Measurements from ENCODE around the gene RANGRF. TPM values are rescaled to one million over a fixed set of nuclear protein-coding genes. Genes with fewer than 3 reads are reported as not detected.
"Not testable (repeated sequence)": the region's sequence is repeated elsewhere in the genome, so short reads cannot be mapped to it uniquely, and the experiment has no call there.

The RANGRF gene, protein sequence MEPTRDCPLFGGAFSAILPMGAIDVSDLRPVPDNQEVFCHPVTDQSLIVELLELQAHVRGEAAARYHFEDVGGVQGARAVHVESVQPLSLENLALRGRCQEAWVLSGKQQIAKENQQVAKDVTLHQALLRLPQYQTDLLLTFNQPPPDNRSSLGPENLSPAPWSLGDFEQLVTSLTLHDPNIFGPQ
- polyA plus RNA-seq (ENCODE audit: low read depth in 6 of 6) = 100 to 1,000 TPM in 1 of 6 donors, 10 to 100 TPM in 5; 65.8 to 110 (median 79.7) TPM

GRCh38 chr17:8288336-8289102, at the start of gene RANGRF:
Gene RANGRF (plus strand): TSS chr17:8288670. CDS start chr17:8288789, 119 bp downstream.
- Mint-ChIP-seq H3K27ac (peak within 1 kb of the TSS; percentile 95 to 99 (median 98)), H3K9me3 (no peaks in the 10 kb centered on the region), H3K27me3 (no peaks in the 10 kb centered on the region), H3K4me3 (peak within 1 kb of the TSS; percentile 95 to 98 (median 97)), H3K36me3 (no peaks in the 10 kb centered on the region), H3K4me1 (peaks cover 41 to 62% (median 60%) of the 10 kb centered on the region in 3 donors)
- ATAC-seq (ENCODE audit: low read depth in 2 of 2) (peak; percentile 86 to 87), DNase-seq (peak; percentile 79)

DNA sequence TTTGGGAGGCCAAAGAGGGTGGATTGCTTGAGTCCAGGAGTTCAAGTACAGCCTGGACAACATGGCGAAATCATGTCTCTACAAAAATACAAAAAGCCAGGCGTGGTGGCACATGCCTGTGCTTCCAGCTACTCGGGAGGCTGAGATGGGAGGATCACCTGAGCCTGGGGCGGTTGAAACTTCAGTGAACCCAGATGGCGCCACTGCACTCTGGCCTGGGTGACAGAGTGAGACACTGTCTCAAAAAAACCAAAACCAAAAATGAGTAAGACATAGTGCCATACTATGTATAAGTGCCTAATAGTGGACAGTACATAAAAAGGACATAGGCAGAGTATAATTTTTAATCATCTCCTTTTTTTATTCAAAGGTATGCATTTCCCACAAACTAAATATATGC, 44.6 kb upstream of the RANGRF start:
- Mint-ChIP-seq H3K27me3 (no peaks in the 10 kb centered on the region), H3K4me1 (peaks cover 37 to 56% (median 52%) of the 10 kb centered on the region in 3 donors), H3K9me3 (peaks cover 0 to 1% (median 0%) of the 10 kb centered on the region in 7 donors), H3K36me3 (peaks cover 9 to 20% of the 10 kb centered on the region in 2 donors), H3K27ac (peak overlapping the region in 4 of 6 donors; percentile 76 to 99 (median 91)), H3K4me3 (peak overlapping the region in 5 of 8 donors; percentile 30 to 67 (median 56))
- no peak for ATAC-seq (ENCODE audit: low read depth in 2 of 2)
- DNase-seq = no peak

DNA sequence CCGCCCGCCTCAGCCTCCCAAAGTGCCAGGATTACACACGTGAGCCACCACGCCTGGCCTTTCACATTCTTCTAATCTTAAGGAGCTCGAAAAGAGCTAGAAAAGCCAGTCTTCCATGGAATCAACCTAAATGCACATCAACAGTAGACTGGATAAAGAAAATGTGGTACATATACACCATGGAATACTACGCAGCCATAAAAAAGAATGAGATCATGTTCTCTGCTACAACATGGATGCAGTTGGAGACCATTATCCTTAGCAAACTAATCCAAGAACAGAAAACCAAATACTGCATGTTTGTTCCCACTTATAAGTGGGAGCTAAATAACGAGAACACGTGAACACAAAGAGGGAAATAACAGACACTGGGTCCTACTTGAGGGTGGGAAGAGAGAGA, 43.7 kb upstream of the RANGRF start:
- H3K27ac Mint-ChIP-seq = peak overlapping the region in 5 of 6 donors; percentile 59 to 100 (median 83)
- H3K9me3 Mint-ChIP-seq = peaks cover 0 to 1% (median 0%) of the 10 kb centered on the region in 7 donors
- peaks cover 43 to 62% (median 61%) of the 10 kb centered on the region in 3 donors for H3K4me1 Mint-ChIP-seq
- DNase-seq = no peak
- H3K36me3 Mint-ChIP-seq = peaks cover 9 to 20% of the 10 kb centered on the region in 2 donors
- peak overlapping the region in 3 of 8 donors; percentile 98 to 100 (median 99) for H3K4me3 Mint-ChIP-seq
- H3K27me3 Mint-ChIP-seq = no peaks in the 10 kb centered on the region
- no peak for ATAC-seq (ENCODE audit: low read depth in 2 of 2)

GRCh38 chr17:8248751-8249607, 39.5 kb upstream of the RANGRF start, which contains the start of gene PFAS:
Gene PFAS (plus strand): TSS chr17:8249289. CDS start chr17:8253938, 4,649 bp downstream.
- Mint-ChIP-seq H3K9me3 (peaks cover 0 to 1% (median 0%) of the 10 kb centered on the region in 7 donors), H3K4me3 (peak within 1 kb of the TSS; percentile 98 to 100 (median 100)), H3K4me1 (peaks cover 46 to 60% (median 54%) of the 10 kb centered on the region in 3 donors), H3K27me3 (no peaks in the 10 kb centered on the region), H3K36me3 (peaks cover 8 to 9% of the 10 kb centered on the region in 2 donors), H3K27ac (peak within 1 kb of the TSS; percentile 99 to 100 (median 100))
- ATAC-seq (ENCODE audit: low read depth in 2 of 2) (peak; percentile 40 to 56), DNase-seq (peak; percentile 98)

DNA sequence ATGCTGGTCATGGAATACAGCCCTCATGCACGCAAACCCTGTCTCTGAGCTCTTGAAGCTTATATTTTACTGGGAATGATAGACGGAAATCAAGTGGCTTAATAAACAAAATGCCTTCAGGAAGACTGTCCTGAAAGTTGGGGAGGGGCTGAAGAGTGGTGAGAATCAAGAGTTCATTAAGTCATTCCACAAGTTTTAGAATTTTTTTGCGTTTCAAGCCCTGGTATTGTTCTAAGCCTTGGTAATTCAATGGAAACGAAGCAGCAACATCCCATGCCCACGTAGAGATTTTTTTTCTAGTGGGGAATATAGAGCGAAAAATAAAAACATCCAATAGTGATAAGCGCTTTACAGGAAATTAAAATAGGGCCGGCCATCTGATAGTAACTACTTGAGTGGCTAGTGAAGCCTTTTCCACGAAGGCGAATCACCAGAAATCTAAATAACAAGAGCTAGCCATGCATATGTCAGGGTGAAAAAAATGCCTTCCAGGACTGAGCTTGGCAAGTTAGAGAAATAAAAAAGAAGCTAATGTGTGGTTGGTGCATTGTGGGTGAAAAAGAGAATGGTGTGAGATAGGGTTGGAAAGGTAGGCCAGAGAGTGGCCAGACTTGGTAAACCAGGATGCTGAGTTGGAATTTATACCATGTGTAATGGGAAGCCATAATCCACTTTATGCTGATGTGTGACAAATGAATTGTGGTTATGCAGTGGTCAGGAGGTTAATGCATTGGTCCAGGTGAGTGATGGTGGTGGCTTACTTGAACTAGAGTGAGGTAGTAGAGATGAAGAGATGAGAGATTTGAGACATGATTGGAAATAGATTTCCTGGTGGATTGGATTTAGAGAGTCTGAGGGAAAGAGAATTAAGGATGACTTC, 38.6 kb upstream of the RANGRF start:
- Mint-ChIP-seq H3K9me3 (peaks cover 0 to 1% (median 0%) of the 10 kb centered on the region in 7 donors), H3K4me1 (peaks cover 40 to 52% (median 45%) of the 10 kb centered on the region in 3 donors), H3K27me3 (no peaks in the 10 kb centered on the region), H3K4me3 (peak overlapping the region; percentile 98 to 100 (median 100)), H3K36me3 (peaks cover 7 to 8% of the 10 kb centered on the region in 2 donors), H3K27ac (peak overlapping the region; percentile 99 to 100 (median 100))
- DNase-seq (no peak), ATAC-seq (ENCODE audit: low read depth in 2 of 2) (no peak)

DNA sequence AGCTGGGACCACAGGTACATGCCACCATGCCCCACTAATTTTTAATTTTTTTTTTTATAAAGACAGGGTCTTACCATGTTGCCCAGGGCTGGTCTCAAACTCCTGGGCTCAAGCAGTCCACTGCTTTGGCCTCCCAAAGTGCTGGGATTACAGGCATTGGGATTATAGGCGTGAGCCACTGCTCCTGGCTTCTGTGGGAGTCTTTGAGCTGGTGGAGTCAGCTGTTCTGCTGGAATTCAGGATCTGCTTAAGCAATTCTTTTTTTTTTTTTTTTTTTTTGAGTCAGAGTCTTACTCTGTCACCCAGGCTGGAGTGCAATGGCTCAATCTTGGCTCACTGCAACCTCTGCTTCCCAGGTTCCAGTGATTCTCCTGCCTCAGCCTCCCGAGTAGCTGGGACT, 37.1 kb upstream of the RANGRF start:
- H3K4me3 Mint-ChIP-seq; H3K27ac Mint-ChIP-seq; ATAC-seq (ENCODE audit: low read depth in 2 of 2); H3K36me3 Mint-ChIP-seq; H3K27me3 Mint-ChIP-seq; H3K9me3 Mint-ChIP-seq; DNase-seq: not testable (repeated sequence)
- H3K4me1 Mint-ChIP-seq = peaks cover 30 to 37% (median 31%) of the 10 kb centered on the region in 3 donors

DNA sequence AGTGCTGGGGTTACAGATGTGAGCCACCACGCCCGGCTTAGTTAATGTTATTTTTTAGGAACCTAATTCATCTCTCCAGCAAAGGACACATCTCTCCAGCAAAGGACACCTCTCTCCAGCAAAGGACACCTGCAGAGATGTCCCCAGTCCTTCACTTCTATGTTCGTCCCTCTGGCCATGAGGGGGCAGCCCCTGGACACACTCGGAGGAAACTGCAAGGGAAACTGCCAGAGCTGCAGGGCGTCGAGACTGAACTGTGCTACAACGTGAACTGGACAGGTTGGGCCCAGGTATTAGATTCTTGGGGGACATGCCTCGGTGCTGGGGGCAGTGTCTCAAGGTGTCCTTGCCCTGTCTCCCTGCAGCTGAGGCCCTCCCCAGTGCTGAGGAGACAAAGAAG, 34.7 kb upstream of the RANGRF start:
- H3K36me3 Mint-ChIP-seq = peaks cover 0 to 10% of the 10 kb centered on the region in 2 donors

DNA sequence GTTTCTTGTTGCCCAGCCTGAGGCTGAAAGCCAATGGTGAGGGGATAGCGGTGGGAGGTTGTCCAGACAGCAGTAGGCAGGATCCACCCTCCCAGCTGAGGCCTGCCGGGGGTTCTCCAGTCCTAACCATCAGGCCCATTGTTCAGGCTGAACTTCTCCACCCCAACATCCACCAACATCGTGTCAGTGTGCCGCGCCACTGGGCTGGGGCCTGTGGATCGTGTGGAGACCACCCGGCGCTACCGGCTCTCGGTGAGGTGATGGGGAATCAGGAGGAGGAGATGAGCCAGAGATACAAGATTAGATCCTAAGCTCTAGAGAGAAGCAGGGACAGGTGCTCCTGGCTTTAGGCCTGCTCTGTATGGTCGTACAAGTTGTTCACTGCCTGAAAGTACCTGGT, 33.6 kb upstream of the RANGRF start:
- Mint-ChIP-seq H3K27me3 (no peaks in the 10 kb centered on the region), H3K27ac (no peak overlapping the region), H3K4me1 (peaks cover 8 to 9% (median 8%) of the 10 kb centered on the region in 3 donors), H3K36me3 (peaks cover 0 to 10% of the 10 kb centered on the region in 2 donors), H3K9me3 (no peaks in the 10 kb centered on the region), H3K4me3 (no peak overlapping the region)
- ATAC-seq (ENCODE audit: low read depth in 2 of 2) (no peak), DNase-seq (no peak)

More for the DNA sequence above, 34.7 kb upstream of the RANGRF start:
- Mint-ChIP-seq H3K27me3 (no peaks in the 10 kb centered on the region), H3K4me3 (no peak overlapping the region), H3K9me3 (no peaks in the 10 kb centered on the region), H3K4me1 (peaks cover 16 to 19% (median 18%) of the 10 kb centered on the region in 3 donors), H3K27ac (peak overlapping the region in 1 of 6 donors; percentile 11)
- no peak for DNase-seq
- ATAC-seq (ENCODE audit: low read depth in 2 of 2) = no peak

- Mint-ChIP-seq H3K4me1 (peaks cover 2% of the 10 kb centered on the region in 3 donors), H3K27me3 (no peaks in the 10 kb centered on the region), H3K27ac (no peak overlapping the region), H3K4me3 (peak overlapping the region in 1 of 8 donors; percentile 24), H3K36me3 (peaks cover 0 to 10% of the 10 kb centered on the region in 2 donors), H3K9me3 (no peaks in the 10 kb centered on the region)
- DNase-seq (no peak), ATAC-seq (ENCODE audit: low read depth in 2 of 2) (no peak)
These were observed 33.0 kb upstream of the RANGRF start for GRCh38 chr17:8255499-8255898.

GRCh38 chr17:8256291-8256690, 32.2 kb upstream of the RANGRF start:
- Mint-ChIP-seq H3K27ac (peak overlapping the region in 1 of 6 donors; percentile 49), H3K36me3 (peaks cover 5 to 15% of the 10 kb centered on the region in 2 donors), H3K9me3 (no peaks in the 10 kb centered on the region), H3K4me3 (no peak overlapping the region), H3K4me1 (no peaks in the 10 kb centered on the region), H3K27me3 (no peaks in the 10 kb centered on the region)
- ATAC-seq (ENCODE audit: low read depth in 2 of 2) = no peak
- DNase-seq = no peak

- H3K36me3 Mint-ChIP-seq = peaks cover 5 to 15% of the 10 kb centered on the region in 2 donors
- no peaks in the 10 kb centered on the region for H3K27me3 Mint-ChIP-seq
- H3K4me3 Mint-ChIP-seq = no peak overlapping the region
- H3K9me3 Mint-ChIP-seq = no peaks in the 10 kb centered on the region
- no peak for DNase-seq
- H3K4me1 Mint-ChIP-seq = no peaks in the 10 kb centered on the region
- ATAC-seq (ENCODE audit: low read depth in 2 of 2) = no peak
- no peak overlapping the region for H3K27ac Mint-ChIP-seq
These were observed 31.8 kb upstream of the RANGRF start for GRCh38 chr17:8256691-8257090.

DNA sequence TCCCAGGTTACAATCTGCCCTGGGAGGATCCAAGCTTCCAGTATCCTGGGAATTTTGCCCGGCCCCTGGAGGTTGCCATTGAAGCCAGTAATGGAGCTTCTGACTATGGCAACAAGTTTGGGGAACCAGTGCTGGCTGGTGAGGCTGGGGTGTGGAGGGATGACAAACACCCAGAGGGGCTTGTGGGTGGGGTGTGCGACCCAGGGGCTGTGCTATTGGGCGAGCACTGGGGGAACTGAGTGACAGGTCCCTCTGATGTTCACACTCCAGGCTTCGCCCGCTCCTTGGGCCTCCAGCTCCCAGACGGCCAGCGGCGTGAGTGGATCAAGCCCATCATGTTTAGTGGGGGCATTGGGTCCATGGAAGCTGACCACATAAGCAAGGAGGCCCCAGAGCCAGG, 30.7 kb upstream of the RANGRF start:
- H3K9me3 Mint-ChIP-seq = no peaks in the 10 kb centered on the region
- H3K36me3 Mint-ChIP-seq = peaks cover 9 to 17% of the 10 kb centered on the region in 2 donors
- no peak for ATAC-seq (ENCODE audit: low read depth in 2 of 2)
- H3K4me3 Mint-ChIP-seq = no peak overlapping the region
- H3K27me3 Mint-ChIP-seq = no peaks in the 10 kb centered on the region
- DNase-seq = no peak
- no peak overlapping the region for H3K27ac Mint-ChIP-seq
- H3K4me1 Mint-ChIP-seq = no peaks in the 10 kb centered on the region
